GM12878 (cell line): ENCODE measurements around the gene MYH10. TPM values are rescaled to one million over a fixed set of nuclear protein-coding genes. Genes with fewer than 3 reads are reported as not detected.

Experiments used
- ETV6 ChIP-seq, 2 experiments: fragments of 450-650 bp in 1 of 2; IDR thresholded peaks in 1 of 2; conservative IDR thresholded peaks in 1 of 2; 2 replicates each; pipeline ENCODE4 v1.6.1; 2014; ENCODE audit warnings: antibody characterized with exemption in 1 of 2, borderline replicate concordance in 1 of 2, low read depth in 1 of 2, mild to moderate bottlenecking in 1 of 2, moderate library complexity in 1 of 2
- IKZF2 ChIP-seq, 2 experiments: fragments of 450-650 bp; IDR thresholded peaks; 2 replicates each; pipeline ENCODE4 v1.6.1; 2017; ENCODE audit warnings: mild to moderate bottlenecking in 2 of 2, moderate library complexity in 2 of 2
- KLF5 ChIP-seq: fragments of 450-650 bp; IDR thresholded peaks from 2 replicates; pipeline ENCODE4 v1.6.1; 2014; ENCODE audit warnings: mild to moderate bottlenecking; ENCODE audit not compliant: partially characterized antibody
- MYC ChIP-seq: IDR thresholded peaks from 2 replicates; pipeline ENCODE4 v1.6.1; 2011; ENCODE audit warnings: mild to moderate bottlenecking, low read length, moderate library complexity, inconsistent platforms; ENCODE audit not compliant: insufficient read depth, insufficient replicate concordance, insufficient read length, severe bottlenecking
- NFIC ChIP-seq: IDR thresholded peaks from 2 replicates; pipeline ENCODE4 v1.6.1; 2012; ENCODE audit warnings: low read depth, mild to moderate bottlenecking, inconsistent platforms, low read length, moderate library complexity
- NFYA ChIP-seq: IDR thresholded peaks from 2 replicates; pipeline ENCODE4 v1.6.1; 2011; ENCODE audit warnings: low read depth, mild to moderate bottlenecking, low read length, improper control_type of control experiment, borderline replicate concordance
- POLR2AphosphoS2 ChIP-seq: IDR thresholded peaks from 2 replicates; pipeline ENCODE4 v1.6.1; 2011; ENCODE audit warnings: low read depth, mild to moderate bottlenecking, low read length, improper control_type of control experiment, moderate library complexity
- SPI1 ChIP-seq: IDR thresholded peaks from 2 replicates; pipeline ENCODE4 v1.6.1; 2011; ENCODE audit warnings: low read depth, mild to moderate bottlenecking, low read length, moderate library complexity, borderline replicate concordance; ENCODE audit not compliant: insufficient read depth
- SUZ12 ChIP-seq: fragments of 200-600 bp; sonication (generic); IDR thresholded peaks from one replicate; pipeline ENCODE4 v1.6.1; 2018; ENCODE audit warnings: antibody characterized with exemption, mild to moderate bottlenecking; ENCODE audit not compliant: unreplicated experiment
- TAF1 ChIP-seq: IDR thresholded peaks from 2 replicates; pipeline ENCODE4 v1.6.1; 2011; ENCODE audit warnings: mild to moderate bottlenecking, low read depth, low read length, borderline replicate concordance
- TCF7 ChIP-seq: IDR thresholded peaks from 2 replicates; pipeline ENCODE4 v1.6.1; 2014; ENCODE audit warnings: antibody characterized with exemption, borderline replicate concordance
- ZNF274 ChIP-seq: IDR thresholded peaks from one replicate; pipeline ENCODE4 v1.8.0; 2011; ENCODE audit not compliant: insufficient read length, insufficient read depth
- polyA plus RNA-seq, 11 experiments: library from polyadenylated mRNA; depleted of rRNA in 4 of 11; unstranded in 6 of 11; stranded (reverse) in 5 of 11; fragments of >200 nt; fragmentation: Nextera tagmentation in 4 of 11; fragmentation: Illumina TruSeq in 1 of 11; extraction: Ambion mirVana in 4 of 11; extraction: Trizol in 1 of 11; gene quantifications; 1 replicate in 1 of 11; 2 replicates in 10 of 11; pipeline versions ENCODE4 v1.2.1 to v1.2.3, GENCODE V29; 2011 to 2016; ENCODE audit warnings: inconsistent platforms in 2 of 11, missing spikeins in 2 of 11, low read depth in 1 of 11
- total RNA-seq, 4 experiments: library from RNA; depleted of rRNA in 3 of 4; stranded (reverse); fragments of >200 nt in 3 of 4; fragmentation: Illumina TruSeq in 1 of 4; extraction: Trizol in 1 of 4; gene quantifications; 2 replicates each; pipeline versions ENCODE4 v1.2.1 to v1.2.3, GENCODE V29; 2013 to 2021
- TF ChIP-seq, protein P1 (sequence below): IDR thresholded peaks from 2 replicates; pipeline ENCODE4 v1.6.1; 2011; ENCODE audit warnings: low read depth, mild to moderate bottlenecking, low read length, moderate library complexity, borderline replicate concordance; ENCODE audit errors: extremely low read depth

The MYH10 gene
- total and polyA plus RNA-seq, 10 of the 15 experiments (the other 5 are each of a cell fraction or from before 2014, with no cell fraction given): 0.33 to 7.1 (median 1.0) TPM

DNA sequence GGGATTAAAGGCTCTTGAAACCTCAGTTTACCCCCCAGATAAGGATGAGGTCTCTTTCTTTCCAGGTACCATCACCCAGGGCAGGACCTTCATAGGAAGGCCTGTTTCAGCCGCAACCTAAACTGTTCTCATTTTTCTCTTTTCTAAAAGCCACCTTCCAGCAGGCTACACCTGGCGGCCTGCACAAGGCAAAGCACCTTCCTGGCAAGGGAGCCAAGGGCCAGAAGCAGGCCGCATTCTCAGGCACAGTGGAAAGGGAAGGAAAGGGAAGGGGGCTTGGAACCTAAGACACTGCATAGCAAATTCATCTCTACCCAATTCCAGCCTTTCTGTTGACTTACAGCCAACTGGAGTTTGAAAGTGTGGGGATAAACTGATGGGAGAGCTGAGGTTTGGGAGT lies 203.7 kb downstream of the MYH10 start (continued):
- TF ChIP-seq POLR2AphosphoS2: no peak
- TF ChIP-seq NFYA: no peak
- no peak for TF ChIP-seq ZNF274
- TF ChIP-seq SUZ12: no peak
- TF ChIP-seq SPI1: no peak
- TF ChIP-seq MYC: no peak
- no peak for TF ChIP-seq NFIC
- TF ChIP-seq ETV6 (conservative IDR thresholded peaks at IDR 0.05 in 1 of 2, IDR thresholded peaks at IDR 0.05 in 1 of 2; ENCODE audit: borderline replicate concordance in 1 of 2, low read depth in 1 of 2): no peak
- TF ChIP-seq, protein P1, sequence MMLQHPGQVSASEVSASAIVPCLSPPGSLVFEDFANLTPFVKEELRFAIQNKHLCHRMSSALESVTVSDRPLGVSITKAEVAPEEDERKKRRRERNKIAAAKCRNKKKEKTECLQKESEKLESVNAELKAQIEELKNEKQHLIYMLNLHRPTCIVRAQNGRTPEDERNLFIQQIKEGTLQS: no peak
- no peak for TF ChIP-seq TCF7
- TF ChIP-seq KLF5: no peak
- TF ChIP-seq TAF1: no peak
- no peak for TF ChIP-seq IKZF2 (IDR thresholded peaks at IDR 0.05)
